ENCODE data around the gene MYO3B.
A peak's percentile ranks its signal among the peaks of the same experiment; 100 is the strongest.
"Not testable (repeated sequence)": the region's sequence is repeated elsewhere in the genome, so short reads cannot be mapped to it uniquely, and the experiment has no call there.

The MYO3B gene

GRCh38 chr2:170213281-170213625, 35.3 kb downstream of the MYO3B start:
- not testable (repeated sequence) for DNase-seq (ENCODE audit: low spot score)

DNA sequence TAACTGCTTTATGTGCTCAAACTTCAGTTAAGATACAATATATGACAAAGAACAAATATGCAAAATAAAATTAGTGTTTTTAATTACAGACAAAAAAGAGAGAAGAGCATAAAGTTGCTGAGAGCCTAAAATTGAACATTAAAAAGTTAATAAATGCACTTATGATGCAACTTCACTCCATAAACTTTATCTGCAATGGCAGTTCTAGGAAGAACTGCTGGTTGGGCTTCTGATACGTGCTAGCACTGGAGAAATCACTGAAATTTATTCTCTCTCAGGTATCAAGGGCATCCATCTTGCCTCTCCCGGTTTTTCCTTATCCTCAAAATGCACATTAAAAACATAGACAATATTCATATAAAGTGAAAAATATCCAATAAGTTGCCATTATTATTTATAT, 35.7 kb downstream of the MYO3B start:
- DNase-seq (ENCODE audit: low spot score), result no peak

GRCh38 chr2:170214309-170214948, 36.5 kb downstream of the MYO3B start:
- no peak for DNase-seq (ENCODE audit: low spot score)

DNA sequence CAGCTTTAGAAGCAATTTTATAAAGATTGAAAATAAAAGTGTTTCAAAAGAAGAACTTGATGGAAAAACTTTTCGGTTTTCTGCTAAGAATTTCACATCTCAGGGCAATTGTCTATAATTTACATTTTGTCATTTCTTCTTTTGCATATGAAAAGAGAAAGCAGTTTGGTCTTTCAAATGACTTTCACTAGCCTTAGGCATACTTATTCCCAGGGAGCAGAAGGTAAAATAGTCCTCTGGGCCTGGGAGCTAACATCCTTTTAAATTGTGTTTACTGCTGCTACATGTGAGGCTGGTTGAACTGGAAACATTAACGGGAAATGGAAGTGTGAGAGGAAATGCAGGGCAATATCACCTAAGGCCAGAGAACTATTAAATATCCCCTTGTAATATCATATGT, 37.1 kb downstream of the MYO3B start:
- DNase-seq (ENCODE audit: low spot score), result no peak

DNA sequence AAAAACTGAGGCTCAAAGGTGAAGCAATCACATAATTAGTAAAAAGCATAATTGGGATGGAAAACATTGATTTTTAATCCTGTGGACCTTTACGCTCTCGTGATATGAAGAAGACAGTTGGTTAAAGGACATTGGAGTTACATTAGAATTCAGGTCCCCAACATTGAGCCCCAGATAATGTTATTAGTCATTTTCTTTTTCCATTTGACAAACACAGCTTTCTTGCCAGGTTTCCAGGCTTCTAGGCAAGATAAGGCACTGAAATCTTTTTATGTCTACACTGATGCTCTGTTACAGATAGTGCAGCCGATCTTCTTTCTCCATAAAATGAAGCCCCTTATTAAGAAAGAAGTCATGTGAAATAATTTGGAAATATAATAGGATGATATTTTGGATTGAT, 38.5 kb downstream of the MYO3B start:
- no peak for DNase-seq (ENCODE audit: low spot score)

- no peak for DNase-seq (ENCODE audit: low spot score)
Observed at GRCh38 chr2:170216981-170217380, 39.0 kb downstream of the MYO3B start.

GRCh38 chr2:170217778-170218251, 39.9 kb downstream of the MYO3B start:
- no peak for DNase-seq (ENCODE audit: low spot score)

GRCh38 chr2:170218456-170218855, 40.5 kb downstream of the MYO3B start:
- DNase-seq (ENCODE audit: low spot score), result no peak

GRCh38 chr2:170218931-170219330, 41.0 kb downstream of the MYO3B start:
- DNase-seq (ENCODE audit: low spot score), result no peak

GRCh38 chr2:170221317-170222288, 43.7 kb downstream of the MYO3B start:
- DNase-seq (ENCODE audit: low spot score), result no peak

DNA sequence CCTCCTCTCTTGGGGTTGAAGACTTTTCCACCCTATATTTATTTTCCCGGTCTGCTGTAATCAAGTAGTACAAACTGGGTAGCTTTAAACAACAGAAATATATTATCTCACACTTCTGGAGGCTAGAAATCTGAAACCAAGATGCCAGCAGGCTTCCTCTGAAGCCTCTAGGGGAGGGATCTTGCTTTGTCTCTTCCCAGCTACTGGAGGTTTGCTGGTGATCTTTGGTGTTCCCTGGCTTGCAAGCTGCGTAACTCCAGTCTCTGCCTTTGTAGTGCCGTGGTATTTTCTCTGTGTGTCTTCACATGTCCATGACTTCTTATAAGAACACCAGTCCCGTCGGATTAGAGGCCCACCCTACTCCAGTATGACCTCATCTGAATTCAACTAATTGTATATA, 44.4 kb downstream of the MYO3B start:
- no peak for DNase-seq (ENCODE audit: low spot score)

- DNase-seq (ENCODE audit: low spot score), result no peak
Observed at GRCh38 chr2:170222842-170223241, 44.9 kb downstream of the MYO3B start.

- no peak for DNase-seq (ENCODE audit: low spot score)
Observed at GRCh38 chr2:170224692-170225294, 46.8 kb downstream of the MYO3B start.

GRCh38 chr2:170226216-170226615, 48.3 kb downstream of the MYO3B start:
- DNase-seq (ENCODE audit: low spot score), result no peak

GRCh38 chr2:170227507-170227947, 49.6 kb downstream of the MYO3B start:
- DNase-seq (ENCODE audit: low spot score), result no peak

DNA sequence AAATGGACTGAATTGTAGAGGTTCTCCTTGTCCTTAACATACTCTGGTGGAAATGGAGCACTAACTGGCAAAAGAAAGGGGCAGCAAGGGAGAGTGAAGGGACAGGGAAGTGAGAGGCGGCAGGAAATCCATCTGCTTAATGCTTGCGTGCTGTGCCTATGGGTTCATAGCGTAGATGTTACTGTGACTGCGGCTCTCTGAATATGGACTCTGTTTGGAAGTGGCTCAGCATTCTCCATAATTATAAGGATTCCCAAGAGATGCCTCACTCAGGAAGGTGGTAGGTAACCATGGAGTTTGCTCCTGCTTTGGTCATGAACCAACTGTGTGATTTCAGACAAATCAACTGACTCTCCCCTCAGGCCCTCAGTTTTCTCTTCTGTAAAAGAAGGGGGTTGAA, 50.0 kb downstream of the MYO3B start:
- no peak for DNase-seq (ENCODE audit: low spot score)

DNA sequence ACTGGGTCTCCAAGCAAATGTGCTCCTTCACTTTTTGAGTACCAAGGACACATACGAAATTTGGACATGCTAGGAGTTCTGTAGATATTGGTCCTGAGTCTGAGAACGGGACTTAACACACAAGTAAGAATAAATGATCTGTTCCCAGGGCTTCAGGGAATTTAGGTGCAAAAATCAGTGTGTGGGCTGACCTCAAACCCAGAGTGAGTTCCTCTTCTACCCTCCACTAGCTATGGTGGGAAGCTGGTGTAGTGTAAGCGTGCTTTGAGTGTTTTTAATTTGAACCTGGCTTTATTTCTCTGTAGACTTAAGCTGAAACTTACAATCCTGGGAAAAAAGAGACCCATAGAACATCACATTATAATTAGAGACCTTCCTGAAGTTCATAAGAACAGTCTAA, 50.5 kb downstream of the MYO3B start:
- DNase-seq (ENCODE audit: low spot score), result no peak

GRCh38 chr2:170229125-170229524, 51.2 kb downstream of the MYO3B start:
- DNase-seq (ENCODE audit: low spot score), result no peak

- no peak for DNase-seq (ENCODE audit: low spot score)
Observed at GRCh38 chr2:170229744-170230143, 51.8 kb downstream of the MYO3B start.

DNA sequence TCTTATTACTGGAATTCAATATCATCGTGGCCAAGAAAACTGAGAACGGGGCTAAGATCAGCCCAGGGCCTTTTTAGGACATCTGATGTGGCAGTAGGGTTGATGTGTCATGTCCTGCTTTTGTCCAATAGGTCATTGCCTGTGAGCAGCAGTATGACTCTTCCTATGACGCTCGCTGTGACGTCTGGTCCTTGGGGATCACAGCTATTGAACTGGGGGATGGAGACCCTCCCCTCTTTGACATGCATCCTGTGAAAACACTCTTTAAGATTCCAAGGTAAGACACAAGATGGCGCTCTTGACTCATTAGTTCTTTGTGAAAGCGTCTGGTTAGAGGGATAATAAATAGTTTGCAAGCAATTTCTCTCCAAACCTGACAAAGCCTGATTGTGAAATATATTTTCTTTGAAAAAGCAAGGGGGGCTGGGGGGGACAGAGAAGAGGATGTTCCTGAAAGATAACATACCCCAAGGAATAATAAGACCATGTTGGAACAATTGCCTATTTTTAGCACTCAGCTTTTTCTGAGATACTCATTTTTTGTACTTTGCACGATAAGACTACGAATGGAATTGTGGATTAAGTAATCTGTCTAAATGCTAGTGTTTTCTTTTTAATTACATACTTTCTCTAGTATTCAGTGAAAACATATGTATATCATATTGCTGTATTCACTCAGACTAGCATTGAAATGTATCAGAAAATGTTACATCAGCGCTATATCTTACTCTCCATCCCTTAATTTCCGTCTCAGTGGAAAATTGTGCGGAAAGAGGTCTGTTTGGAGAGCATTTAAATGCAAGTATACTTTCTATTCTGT, 58.1 kb downstream of the MYO3B start:
- DNase-seq (ENCODE audit: low spot score), result peak; percentile 7

GRCh38 chr2:170236680-170237047, 58.7 kb downstream of the MYO3B start:
- no peak for DNase-seq (ENCODE audit: low spot score)

DNA sequence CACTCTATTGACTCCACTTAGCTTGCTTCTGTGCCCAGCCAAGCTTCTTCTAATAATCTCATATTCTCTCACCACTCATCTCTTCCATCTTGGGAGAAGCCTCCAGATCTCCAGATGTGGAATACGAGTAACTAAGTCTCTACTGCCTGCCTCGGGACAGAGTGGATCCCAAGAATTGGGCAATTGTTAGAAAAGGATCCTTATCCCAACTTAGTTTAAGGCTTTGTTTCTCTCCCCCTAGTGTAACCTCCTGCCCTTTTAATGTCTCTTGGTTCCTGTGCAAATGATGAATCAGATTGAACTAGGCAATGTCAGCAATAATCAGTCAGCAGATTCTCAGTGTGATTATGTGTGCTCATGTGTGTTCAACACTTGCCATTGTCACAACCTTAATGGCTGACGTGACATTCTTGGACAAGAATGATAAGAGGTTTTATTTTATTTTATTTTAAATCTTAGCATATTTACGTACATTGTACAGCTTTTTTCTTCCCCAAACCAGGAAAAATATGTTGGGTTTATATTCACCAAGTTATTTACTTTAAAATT, 59.7 kb downstream of the MYO3B start:
- DNase-seq (ENCODE audit: low spot score), result no peak
